Bladder microvascular endothelial cell (primary cell): ENCODE measurements around the gene MYF6. TPM values are rescaled to one million over a fixed set of nuclear protein-coding genes. Genes with fewer than 3 reads are reported as not detected.

Source experiments
- total RNA-seq: library from RNA; depleted of rRNA; stranded (reverse); fragments of >200 nt; gene quantifications from 2 replicates; pipeline ENCODE4 v1.2.3, GENCODE V29; 2014

The MYF6 gene
- not detected in 2 replicates for total RNA-seq

GRCh38 chr12:80707126-80707829 is at the start of gene MYF6:
MYF6 (plus strand) TSS chr12:80707634; CDS start chr12:80707720, 86 bp downstream.

GRCh38 chr12:80716696-80717469 is 9.4 kb downstream of the MYF6 start, which contains the start of gene MYF5:
MYF5 (plus strand) TSS chr12:80716912; CDS start chr12:80717064, 152 bp downstream.

Other genes starting within 250 kb of the MYF6 start
- not detected in 2 replicates for gene MYF5, start 9.3 kb downstream of the MYF6 start, total RNA-seq
- 0.31 and 0.32 TPM in 2 replicates for gene LIN7A, start 230.3 kb downstream of the MYF6 start, total RNA-seq